ENCODE results near the gene KCNH6. TPM values are rescaled to one million over a fixed set of nuclear protein-coding genes. Genes with fewer than 3 reads are reported as not detected.

The KCNH6 gene
- total RNA-seq, 1 donor from 2014 or later, result 13.2 TPM

- Mint-ChIP-seq H3K36me3 (ENCODE audit: insufficient read depth) (no peaks in the 10 kb centered on the region), H3K4me3 (ENCODE audit: low read depth) (no peak overlapping the region), H3K27ac (peak overlapping the region; percentile 67), H3K9me3 (ENCODE audit: low read depth) (no peaks in the 10 kb centered on the region), H3K4me1 (ENCODE audit: low read depth) (no peaks in the 10 kb centered on the region), H3K27me3 (peaks cover 10% of the 10 kb centered on the region)
- TF ChIP-seq CTCF (IDR thresholded peaks at IDR 0.05; ENCODE audit: unreplicated experiment), result no peak
- no peak for DNase-seq (ENCODE audit: low spot score, unreplicated experiment)
These were observed 30.2 kb upstream of the KCNH6 start for GRCh38 chr17:63492940-63493339.

- Mint-ChIP-seq H3K4me1 (ENCODE audit: low read depth) (peaks cover under 1% of the 10 kb centered on the region), H3K27ac (no peak overlapping the region), H3K36me3 (ENCODE audit: insufficient read depth) (no peaks in the 10 kb centered on the region), H3K4me3 (ENCODE audit: low read depth) (no peak overlapping the region), H3K27me3 (peaks cover 10% of the 10 kb centered on the region), H3K9me3 (ENCODE audit: low read depth) (no peaks in the 10 kb centered on the region)
- no peak for TF ChIP-seq CTCF (IDR thresholded peaks at IDR 0.05; ENCODE audit: unreplicated experiment)
- no peak for DNase-seq (ENCODE audit: low spot score, unreplicated experiment)
These were observed 29.7 kb upstream of the KCNH6 start for GRCh38 chr17:63493411-63493810.

- Mint-ChIP-seq H3K36me3 (ENCODE audit: insufficient read depth) (no peaks in the 10 kb centered on the region), H3K27me3 (peaks cover 8% of the 10 kb centered on the region), H3K9me3 (ENCODE audit: low read depth) (no peaks in the 10 kb centered on the region), H3K4me1 (ENCODE audit: low read depth) (peaks cover 4% of the 10 kb centered on the region), H3K27ac (no peak overlapping the region), H3K4me3 (ENCODE audit: low read depth) (no peak overlapping the region)
- no peak for TF ChIP-seq CTCF (IDR thresholded peaks at IDR 0.05; ENCODE audit: unreplicated experiment)
- no peak for DNase-seq (ENCODE audit: low spot score, unreplicated experiment)
These were observed 28.7 kb upstream of the KCNH6 start for GRCh38 chr17:63494300-63494928.

- Mint-ChIP-seq H3K36me3 (ENCODE audit: insufficient read depth) (no peaks in the 10 kb centered on the region), H3K4me1 (ENCODE audit: low read depth) (peaks cover 4% of the 10 kb centered on the region), H3K27me3 (peaks cover 7% of the 10 kb centered on the region), H3K9me3 (ENCODE audit: low read depth) (no peaks in the 10 kb centered on the region), H3K27ac (no peak overlapping the region), H3K4me3 (ENCODE audit: low read depth) (no peak overlapping the region)
- no peak for TF ChIP-seq CTCF (IDR thresholded peaks at IDR 0.05; ENCODE audit: unreplicated experiment)
- no peak for DNase-seq (ENCODE audit: low spot score, unreplicated experiment)
These were observed 27.7 kb upstream of the KCNH6 start for GRCh38 chr17:63495491-63495890.

- H3K27me3 Mint-ChIP-seq, result peaks cover 12% of the 10 kb centered on the region
- no peak overlapping the region for H3K4me3 Mint-ChIP-seq (ENCODE audit: low read depth)
- H3K27ac Mint-ChIP-seq, result no peak overlapping the region
- peaks cover 4% of the 10 kb centered on the region for H3K4me1 Mint-ChIP-seq (ENCODE audit: low read depth)
- no peaks in the 10 kb centered on the region for H3K36me3 Mint-ChIP-seq (ENCODE audit: insufficient read depth)
- no peak for DNase-seq (ENCODE audit: low spot score, unreplicated experiment)
- TF ChIP-seq CTCF (IDR thresholded peaks at IDR 0.05; ENCODE audit: unreplicated experiment), result no peak
- H3K9me3 Mint-ChIP-seq (ENCODE audit: low read depth), result no peaks in the 10 kb centered on the region
These were observed 27.0 kb upstream of the KCNH6 start for GRCh38 chr17:63496177-63496576.
